Mesendoderm (in vitro differentiated cells): ENCODE data around the gene VIPAS39.

ENCODE experiments used
- DNase-seq: peaks from one replicate; pipeline ENCODE4 v3.0.0; 2013
- H2AK5ac ChIP-seq: 2 replicates; pipeline ENCODE4 v1.6.1; 2013; ENCODE audit warnings: low read length, inconsistent platforms
- H2BK120ac ChIP-seq: 2 replicates; pipeline ENCODE4 v1.6.1; 2013; ENCODE audit warnings: low read depth, mild to moderate bottlenecking, low read length, moderate library complexity, mixed read lengths
- H2BK15ac ChIP-seq: replicated peaks from 2 replicates; pipeline ENCODE4 v1.6.1; 2013; ENCODE audit warnings: low read depth, mild to moderate bottlenecking, moderate library complexity
- H2BK5ac ChIP-seq: 2 replicates; pipeline ENCODE4 v1.6.1; 2013; ENCODE audit warnings: low read length, inconsistent platforms
- H3K18ac ChIP-seq: 2 replicates; pipeline ENCODE4 v1.6.1; 2013; ENCODE audit warnings: mild to moderate bottlenecking, low read length, mixed read lengths
- H3K23ac ChIP-seq: one replicate; pipeline ENCODE4 v1.6.1; 2013; ENCODE audit warnings: low read length
- H3K27ac ChIP-seq: 2 replicates; pipeline ENCODE4 v1.5.1; 2013; ENCODE audit warnings: low read depth, mild to moderate bottlenecking, inconsistent platforms, low read length, moderate library complexity
- H3K27me3 ChIP-seq: 2 replicates; pipeline ENCODE4 v1.6.1; 2013; ENCODE audit warnings: low read length, control low read depth, mild to moderate bottlenecking, inconsistent platforms; ENCODE audit not compliant: insufficient read depth, poor library complexity
- H3K36me3 ChIP-seq: 2 replicates; pipeline ENCODE4 v1.6.1; 2013; ENCODE audit warnings: low read length, inconsistent platforms; ENCODE audit not compliant: control insufficient read depth, insufficient read depth
- H3K4ac ChIP-seq: one replicate; pipeline ENCODE4 v1.6.1; 2013; ENCODE audit warnings: low read depth, mild to moderate bottlenecking, low read length, moderate library complexity
- H3K4me1 ChIP-seq: 2 replicates; pipeline ENCODE4 v1.6.1; 2013; ENCODE audit warnings: low read depth, low read length, inconsistent platforms; ENCODE audit not compliant: control insufficient read depth
- H3K4me2 ChIP-seq: 2 replicates; pipeline ENCODE4 v1.6.1; 2013; ENCODE audit warnings: low read length
- H3K4me3 ChIP-seq: 2 replicates; pipeline ENCODE4 v1.5.1; 2013; ENCODE audit warnings: mild to moderate bottlenecking, low read length
- H3K56ac ChIP-seq: one replicate; pipeline ENCODE4 v1.6.1; 2013; ENCODE audit warnings: low read length
- H3K79me1 ChIP-seq: 2 replicates; pipeline ENCODE4 v1.6.1; 2013; ENCODE audit warnings: low read length, inconsistent platforms
- H3K79me2 ChIP-seq: 2 replicates; pipeline ENCODE4 v1.6.1; 2013; ENCODE audit warnings: mild to moderate bottlenecking, low read length; ENCODE audit not compliant: control insufficient read depth, insufficient read depth
- H3K9ac ChIP-seq: 2 replicates; pipeline ENCODE4 v1.6.1; 2013; ENCODE audit warnings: low read length, inconsistent platforms
- H4K5ac ChIP-seq: one replicate; pipeline ENCODE4 v1.6.1; 2013; ENCODE audit warnings: low read length
- H4K8ac ChIP-seq: one replicate; pipeline ENCODE4 v1.6.1; 2013; ENCODE audit warnings: low read depth, mild to moderate bottlenecking, control low read depth, low read length, moderate library complexity
- WGBS: extraction: QIAGEN DNeasy Blood & Tissue Kit; methylation state at CpG from one replicate; pipeline ENCODE4 v1.1.7; 2013; ENCODE audit warnings: low lambda C conversion rate, missing lambda C conversion rate; ENCODE audit not compliant: insufficient coverage; ENCODE audit errors: extremely low coverage; 5-methylcytosine and 5-hydroxymethylcytosine counted together

The VIPAS39 gene

DNA sequence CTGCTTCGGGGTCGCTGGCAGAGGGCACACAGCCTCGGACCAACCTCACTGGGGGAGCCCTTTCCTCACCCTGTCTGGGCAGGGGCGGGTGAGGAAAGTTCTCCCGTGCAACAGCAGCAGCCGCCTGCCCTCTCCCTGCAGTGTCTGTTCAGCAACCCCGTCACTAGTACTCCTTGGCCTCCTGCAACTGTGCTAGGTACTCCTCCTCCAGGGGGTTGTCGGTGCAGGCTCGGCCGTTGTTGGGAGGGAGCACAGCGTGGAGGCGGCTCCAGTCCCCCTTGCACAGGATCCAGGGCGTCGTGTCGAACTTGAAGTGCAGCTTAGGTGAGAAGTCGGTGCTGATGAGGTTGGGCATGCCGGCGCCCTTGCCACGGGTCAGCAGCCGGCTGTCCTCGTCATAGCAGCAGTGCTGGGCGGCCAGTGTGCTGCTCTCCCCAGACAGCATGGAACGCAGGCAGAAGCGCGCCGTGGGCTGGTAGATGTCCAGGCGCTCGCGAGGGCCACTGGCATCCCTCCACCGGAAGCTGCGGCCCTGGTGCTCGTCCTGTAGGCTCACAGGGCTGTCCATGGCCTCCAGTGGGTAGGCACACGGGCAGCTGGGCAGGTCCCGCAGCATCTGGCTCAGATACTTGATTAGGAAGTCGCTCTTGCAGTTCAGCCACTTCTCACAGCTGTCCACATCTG is 18.2 kb upstream of the VIPAS39 start:
- Histone ChIP-seq H3K27me3 (no peaks in the 10 kb centered on the region), H3K18ac (no peak overlapping the region), H3K79me2 (no peaks in the 10 kb centered on the region), H2AK5ac (no peak overlapping the region), H3K9ac (no peak overlapping the region), H3K79me1 (no peaks in the 10 kb centered on the region), H2BK15ac (no peak overlapping the region), H2BK120ac (no peak overlapping the region), H2BK5ac (no peak overlapping the region), H3K4me3 (no peak overlapping the region), H4K8ac (no peak overlapping the region), H3K23ac (no peak overlapping the region), H3K36me3 (no peaks in the 10 kb centered on the region), H3K4me2 (no peak overlapping the region), H3K4ac (no peak overlapping the region), H4K5ac (no peak overlapping the region), H3K4me1 (no peaks in the 10 kb centered on the region), H3K56ac (no peak overlapping the region), H3K27ac (no peak overlapping the region)
- no CpG with 5 or more reads among the region's 35 CpGs for WGBS
- DNase-seq, result no peak

- no peak overlapping the region for H2BK5ac ChIP-seq
- no peak overlapping the region for H3K4me2 ChIP-seq
- no peaks in the 10 kb centered on the region for H3K4me1 ChIP-seq
- no peak overlapping the region for H3K56ac ChIP-seq
- H3K18ac ChIP-seq, result no peak overlapping the region
- H3K4ac ChIP-seq, result no peak overlapping the region
- H3K23ac ChIP-seq, result no peak overlapping the region
- no peak overlapping the region for H3K27ac ChIP-seq
- no peak overlapping the region for H4K5ac ChIP-seq
- no peaks in the 10 kb centered on the region for H3K27me3 ChIP-seq
- H2BK120ac ChIP-seq, result no peak overlapping the region
- H3K79me1 ChIP-seq, result no peaks in the 10 kb centered on the region
- DNase-seq, result no peak
- no peak overlapping the region for H3K9ac ChIP-seq
- H3K4me3 ChIP-seq, result no peak overlapping the region
- no CpG with 5 or more reads among the region's 9 CpGs for WGBS
- no peak overlapping the region for H4K8ac ChIP-seq
- no peaks in the 10 kb centered on the region for H3K79me2 ChIP-seq
- H2BK15ac ChIP-seq, result no peak overlapping the region
- no peaks in the 10 kb centered on the region for H3K36me3 ChIP-seq
- H2AK5ac ChIP-seq, result no peak overlapping the region
Observed at GRCh38 chr14:77474479-77475177, 17.2 kb upstream of the VIPAS39 start.

- H2AK5ac ChIP-seq, result no peak overlapping the region
- DNase-seq, result no peak
- H3K79me2 ChIP-seq, result no peaks in the 10 kb centered on the region
- no CpG with 5 or more reads among the region's 5 CpGs for WGBS
- H3K79me1 ChIP-seq, result no peaks in the 10 kb centered on the region
- H3K36me3 ChIP-seq, result no peaks in the 10 kb centered on the region
- no peak overlapping the region for H2BK5ac ChIP-seq
- H3K4me1 ChIP-seq, result no peaks in the 10 kb centered on the region
- no peak overlapping the region for H3K56ac ChIP-seq
- H2BK120ac ChIP-seq, result no peak overlapping the region
- H3K4ac ChIP-seq, result no peak overlapping the region
- no peak overlapping the region for H3K27ac ChIP-seq
- no peak overlapping the region for H3K4me3 ChIP-seq
- no peaks in the 10 kb centered on the region for H3K27me3 ChIP-seq
- H3K18ac ChIP-seq, result no peak overlapping the region
- no peak overlapping the region for H4K5ac ChIP-seq
- no peak overlapping the region for H3K23ac ChIP-seq
- no peak overlapping the region for H2BK15ac ChIP-seq
- no peak overlapping the region for H4K8ac ChIP-seq
- H3K9ac ChIP-seq, result no peak overlapping the region
- no peak overlapping the region for H3K4me2 ChIP-seq
Observed at GRCh38 chr14:77473921-77474320, 16.5 kb upstream of the VIPAS39 start.

DNA sequence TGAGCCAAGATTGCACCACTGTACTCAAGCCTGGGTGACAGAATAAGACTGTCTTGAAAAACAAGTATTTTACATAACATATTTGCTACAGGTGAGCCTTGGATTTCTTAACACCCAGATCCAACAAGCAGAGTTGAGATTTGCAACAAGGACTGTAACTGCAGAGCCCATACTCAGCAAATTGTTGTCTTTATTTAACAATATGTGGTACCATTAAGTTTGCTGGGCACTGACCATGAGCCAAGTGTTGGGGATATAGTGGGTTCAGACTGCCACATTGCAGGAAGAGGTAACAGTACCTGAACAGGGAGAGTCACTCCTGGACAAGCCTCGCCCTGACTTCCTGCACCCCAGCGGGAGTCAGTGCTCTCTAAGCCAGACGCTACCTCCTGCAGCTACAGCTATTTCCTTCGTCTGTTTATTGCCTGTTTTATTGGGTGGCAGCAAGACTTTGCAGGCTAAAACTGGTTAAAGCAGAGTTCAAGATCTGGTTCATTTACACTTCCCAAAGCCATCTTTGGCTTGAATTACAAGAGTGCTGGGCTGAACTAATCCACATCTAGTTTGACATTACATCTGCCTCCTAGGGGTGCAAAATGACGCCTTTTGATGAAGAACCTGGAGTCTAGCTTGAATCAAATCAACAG is 12.9 kb upstream of the VIPAS39 start:
- Histone ChIP-seq H3K36me3 (peaks cover 3% of the 10 kb centered on the region), H3K56ac (no peak overlapping the region), H2BK120ac (no peak overlapping the region), H3K18ac (no peak overlapping the region), H2BK5ac (no peak overlapping the region), H3K27ac (no peak overlapping the region), H2BK15ac (no peak overlapping the region), H2AK5ac (no peak overlapping the region), H4K8ac (no peak overlapping the region), H3K4me2 (no peak overlapping the region), H4K5ac (no peak overlapping the region), H3K79me2 (no peaks in the 10 kb centered on the region), H3K27me3 (no peaks in the 10 kb centered on the region), H3K9ac (no peak overlapping the region), H3K23ac (no peak overlapping the region), H3K4me1 (no peaks in the 10 kb centered on the region), H3K79me1 (no peaks in the 10 kb centered on the region), H3K4ac (no peak overlapping the region), H3K4me3 (no peak overlapping the region)
- WGBS, result no CpG with 5 or more reads among the region's 5 CpGs
- DNase-seq, result peak; percentile 42

- Histone ChIP-seq H3K36me3 (peaks cover 5% of the 10 kb centered on the region), H4K8ac (no peak overlapping the region), H3K27ac (no peak overlapping the region)
Observed at GRCh38 chr14:77469539-77469938, 12.1 kb upstream of the VIPAS39 start.

More at GRCh38 chr14:77469539-77469938, 12.1 kb upstream of the VIPAS39 start:
- H3K4me1 ChIP-seq, result no peaks in the 10 kb centered on the region
- no peaks in the 10 kb centered on the region for H3K79me2 ChIP-seq
- H3K18ac ChIP-seq, result no peak overlapping the region
- no peak overlapping the region for H2BK5ac ChIP-seq
- H3K4me2 ChIP-seq, result no peak overlapping the region
- H2BK120ac ChIP-seq, result no peak overlapping the region
- H2AK5ac ChIP-seq, result no peak overlapping the region
- no peak overlapping the region for H3K9ac ChIP-seq
- H4K5ac ChIP-seq, result no peak overlapping the region
- H3K79me1 ChIP-seq, result no peaks in the 10 kb centered on the region
- no peak overlapping the region for H3K4me3 ChIP-seq
- H2BK15ac ChIP-seq, result no peak overlapping the region
- no peak overlapping the region for H3K56ac ChIP-seq
- no CpG with 5 or more reads among the region's 1 CpG for WGBS
- H3K23ac ChIP-seq, result no peak overlapping the region
- H3K27me3 ChIP-seq, result no peaks in the 10 kb centered on the region
- peak; percentile 32 for DNase-seq
- no peak overlapping the region for H3K4ac ChIP-seq
